GM12891 (cell line): ENCODE results near the gene NF1.

Source experiments
- POLR2A ChIP-seq: IDR thresholded peaks from 2 replicates; pipeline ENCODE4 v1.6.1; 2011; ENCODE audit warnings: low read depth, low read length, control low read depth
- POLR2AphosphoS5 ChIP-seq: IDR thresholded peaks from 2 replicates; pipeline ENCODE4 v1.6.1; 2011; ENCODE audit warnings: low read depth, low read length, control low read depth
- SPI1 ChIP-seq: IDR thresholded peaks from 2 replicates; pipeline ENCODE4 v1.6.1; 2011; ENCODE audit warnings: low read depth, low read length, control low read depth
- TAF1 ChIP-seq: IDR thresholded peaks from 2 replicates; pipeline ENCODE4 v1.6.1; 2011; ENCODE audit warnings: low read depth, low read length, control low read depth

- TF ChIP-seq SPI1 = no peak
- no peak for TF ChIP-seq POLR2A
- TF ChIP-seq POLR2AphosphoS5 = no peak
- TF ChIP-seq TAF1 = no peak
These were observed 744 bp upstream of the NF1 start for GRCh38 chr17:31093866-31094599.
